HG02571 (cell line): ENCODE results near the gene DEGS1.

Source experiments
- ATAC-seq: cut with Tn5 transposase; IDR thresholded peaks from one replicate; pipeline ENCODE4 v1.9.1; 2021; ENCODE audit warnings: mild to moderate bottlenecking, moderate library complexity; ENCODE audit not compliant: unreplicated experiment

DEGS1 gene

DNA sequence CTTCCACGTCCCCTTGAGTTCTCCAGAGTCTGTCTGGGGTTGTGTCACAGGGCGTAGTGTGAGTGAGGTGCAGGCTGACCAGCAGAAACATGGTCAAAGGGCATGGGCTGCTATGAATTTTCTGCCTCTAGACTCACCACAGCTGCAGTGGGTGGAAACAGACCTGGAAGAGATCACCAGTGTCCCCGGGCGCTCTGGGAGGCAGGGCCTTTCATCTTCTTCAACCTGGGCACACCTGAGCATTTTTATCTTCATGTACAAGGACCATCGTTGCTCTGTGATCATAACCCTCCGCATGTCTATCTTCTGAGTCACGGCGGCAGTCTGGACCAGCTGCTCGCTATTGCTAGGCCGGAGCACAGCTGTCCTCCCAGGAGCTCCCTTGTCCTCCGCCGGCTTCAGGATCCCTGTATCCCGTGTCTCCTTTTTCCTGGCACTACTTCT lies 29.6 kb downstream of the DEGS1 start:
- no peak for ATAC-seq

- ATAC-seq = no peak
Observed at GRCh38 chr1:224213438-224214119, 30.5 kb downstream of the DEGS1 start.

- no peak for ATAC-seq
Observed at GRCh38 chr1:224216382-224216781, 33.3 kb downstream of the DEGS1 start.

GRCh38 chr1:224217655-224218623 lies 34.9 kb downstream of the DEGS1 start:
- no peak for ATAC-seq

- no peak for ATAC-seq
Observed at GRCh38 chr1:224219011-224219611, 36.1 kb downstream of the DEGS1 start.

- ATAC-seq = no peak
Observed at GRCh38 chr1:224219612-224220059, 36.6 kb downstream of the DEGS1 start.

DNA sequence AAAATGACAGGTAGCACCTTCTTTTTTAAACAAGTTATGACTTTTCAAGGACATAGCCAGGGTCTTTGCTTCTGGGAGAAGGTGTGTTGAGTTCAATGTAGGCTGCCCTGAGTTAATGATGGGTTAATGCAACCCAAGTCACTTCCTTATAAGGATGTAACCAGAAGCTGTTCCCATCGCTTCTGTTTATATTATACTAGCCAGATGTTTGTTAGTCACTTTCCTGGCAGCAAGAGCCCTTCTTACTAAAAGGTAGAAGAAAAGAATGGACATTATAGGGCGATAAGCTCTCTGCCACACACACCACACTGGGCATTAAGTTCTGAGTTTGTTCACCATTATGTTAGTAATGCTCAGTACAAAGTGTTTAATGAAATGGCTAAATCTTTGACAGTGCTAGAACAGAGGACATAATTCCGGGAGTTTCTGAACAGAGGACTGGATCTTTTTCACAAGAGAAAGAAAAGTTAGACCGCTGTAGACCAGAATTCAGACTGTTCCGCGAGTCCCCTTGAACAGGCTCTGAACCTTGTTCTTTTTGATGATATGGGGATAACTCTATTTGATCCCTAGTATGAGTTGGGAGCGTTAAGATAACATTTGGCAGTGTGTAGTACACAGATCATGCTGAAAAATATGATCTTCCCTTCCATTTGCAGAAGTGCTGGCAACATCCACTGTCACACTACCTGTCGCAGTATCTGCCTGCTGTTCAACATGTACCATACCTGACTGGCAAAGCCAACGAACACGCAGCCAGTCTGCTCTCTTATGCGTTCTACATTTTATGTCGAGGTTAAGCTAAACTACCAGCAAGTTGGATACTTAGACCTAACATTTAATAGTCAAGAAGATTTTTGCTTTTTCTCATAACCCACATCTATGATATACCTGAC lies 41.0 kb downstream of the DEGS1 start:
- ATAC-seq = no peak

DNA sequence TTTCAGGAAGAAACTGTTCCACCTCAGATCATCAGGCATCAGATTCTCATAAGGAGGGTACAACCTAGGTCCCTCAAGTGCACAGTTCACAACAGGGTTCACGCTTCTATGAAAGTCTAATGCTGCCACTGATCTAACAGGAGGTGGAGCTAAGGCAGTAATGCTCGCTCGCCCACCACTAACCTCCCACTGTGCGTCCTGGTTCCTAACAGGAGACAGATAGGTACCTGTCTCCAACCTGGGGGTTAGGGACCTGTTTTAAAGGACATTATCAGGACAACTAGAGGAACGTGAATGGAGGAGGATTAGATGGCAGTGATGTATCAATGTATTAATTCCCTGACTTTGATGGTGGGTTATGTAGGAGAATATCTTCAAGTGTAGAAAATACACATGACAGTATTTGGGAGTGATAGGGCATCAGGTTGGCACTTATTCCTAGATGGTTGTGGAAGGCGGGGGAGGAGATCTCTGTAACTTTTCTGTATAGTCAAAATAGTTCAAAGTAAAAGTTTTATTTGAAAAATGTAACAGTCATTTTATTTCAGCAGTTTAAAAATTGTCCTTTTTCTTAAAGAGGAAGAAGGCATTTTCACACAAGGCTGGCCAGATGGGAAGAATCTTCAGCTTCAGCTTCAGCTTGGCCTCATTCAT lies 43.9 kb downstream of the DEGS1 start:
- ATAC-seq = no peak

- no peak for ATAC-seq
Observed at GRCh38 chr1:224234017-224234416, 51.0 kb downstream of the DEGS1 start.

GRCh38 chr1:224235813-224236493 lies 52.9 kb downstream of the DEGS1 start:
- ATAC-seq = no peak

- no peak for ATAC-seq
Observed at GRCh38 chr1:224237119-224237881, 54.3 kb downstream of the DEGS1 start.

DNA sequence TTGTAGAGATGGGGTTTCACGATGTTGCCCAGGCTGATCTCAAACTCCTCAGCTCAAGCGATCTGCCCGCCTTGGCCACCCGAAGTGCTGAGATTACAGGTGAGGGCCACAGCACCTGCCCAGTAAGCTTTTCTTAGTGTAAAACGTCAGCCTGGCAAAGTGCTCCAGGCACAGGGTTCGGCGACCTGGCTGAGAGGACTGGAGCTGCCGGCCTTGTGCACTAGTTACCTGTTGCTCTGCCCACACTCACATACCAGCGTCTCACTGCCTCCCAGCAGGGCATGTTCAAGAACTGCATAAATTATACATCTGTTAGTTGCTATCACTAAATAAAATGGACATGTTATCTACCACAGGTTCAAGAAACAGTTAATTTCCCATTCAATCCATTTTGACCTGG lies 55.2 kb downstream of the DEGS1 start:
- ATAC-seq = no peak

DNA sequence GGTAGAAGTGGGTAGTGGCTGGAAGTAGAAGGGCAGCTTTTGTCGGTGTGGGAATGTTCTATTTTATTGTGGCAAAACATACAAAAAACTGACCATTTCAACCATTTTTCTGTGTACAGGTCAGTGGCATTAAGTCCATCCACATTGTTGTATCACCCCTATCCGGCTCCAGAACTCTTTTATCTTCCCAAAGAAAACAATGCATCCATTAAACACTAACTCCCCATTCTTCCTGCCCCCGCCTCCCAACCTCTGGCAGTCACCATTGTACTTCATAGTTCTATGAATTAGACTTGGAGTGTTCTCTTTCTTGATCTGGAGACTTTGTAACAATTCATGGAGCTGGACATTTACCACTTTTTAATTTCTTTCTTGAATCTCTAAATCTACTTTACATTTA lies 55.7 kb downstream of the DEGS1 start:
- ATAC-seq = no peak
